ENCODE measurements around the gene MPC2. TPM values are rescaled to one million over a fixed set of nuclear protein-coding genes. Genes with fewer than 3 reads are reported as not detected.
A peak's percentile ranks its signal among the peaks of the same experiment; 100 is the strongest.

MPC2 gene
- total RNA-seq, 1 experiment from 2014 or later = 71.7 TPM

- POLR2A ChIA-PET = no interaction called here
- no peak overlapping the region for H3K27ac ChIP-seq (ENCODE audit: low read length)
- peaks cover 11% of the 10 kb centered on the region; the same call in 1 of the 2 replicates for H3K9me3 ChIP-seq (ENCODE audit: control insufficient read depth, insufficient read depth, low read depth, low read length)
- no peaks in the 10 kb centered on the region for H3K27me3 ChIP-seq (ENCODE audit: control insufficient read depth, insufficient read depth, low read length)
- no TSS peak for BruUV-seq (replicated peaks)
- CTCF ChIA-PET = no interaction called here
- no peak overlapping the region for H3K4me3 ChIP-seq (ENCODE audit: low read depth in 2 of 2, low read length in 2 of 2)
- TF ChIP-seq, protein P1, sequence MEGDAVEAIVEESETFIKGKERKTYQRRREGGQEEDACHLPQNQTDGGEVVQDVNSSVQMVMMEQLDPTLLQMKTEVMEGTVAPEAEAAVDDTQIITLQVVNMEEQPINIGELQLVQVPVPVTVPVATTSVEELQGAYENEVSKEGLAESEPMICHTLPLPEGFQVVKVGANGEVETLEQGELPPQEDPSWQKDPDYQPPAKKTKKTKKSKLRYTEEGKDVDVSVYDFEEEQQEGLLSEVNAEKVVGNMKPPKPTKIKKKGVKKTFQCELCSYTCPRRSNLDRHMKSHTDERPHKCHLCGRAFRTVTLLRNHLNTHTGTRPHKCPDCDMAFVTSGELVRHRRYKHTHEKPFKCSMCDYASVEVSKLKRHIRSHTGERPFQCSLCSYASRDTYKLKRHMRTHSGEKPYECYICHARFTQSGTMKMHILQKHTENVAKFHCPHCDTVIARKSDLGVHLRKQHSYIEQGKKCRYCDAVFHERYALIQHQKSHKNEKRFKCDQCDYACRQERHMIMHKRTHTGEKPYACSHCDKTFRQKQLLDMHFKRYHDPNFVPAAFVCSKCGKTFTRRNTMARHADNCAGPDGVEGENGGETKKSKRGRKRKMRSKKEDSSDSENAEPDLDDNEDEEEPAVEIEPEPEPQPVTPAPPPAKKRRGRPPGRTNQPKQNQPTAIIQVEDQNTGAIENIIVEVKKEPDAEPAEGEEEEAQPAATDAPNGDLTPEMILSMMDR (IDR thresholded peaks at IDR 0.05) = no peak
- TF ChIP-seq TCF7L2 (IDR thresholded peaks at IDR 0.05; ENCODE audit: low read depth, low read length) = no peak
- TF ChIP-seq, protein P2, sequence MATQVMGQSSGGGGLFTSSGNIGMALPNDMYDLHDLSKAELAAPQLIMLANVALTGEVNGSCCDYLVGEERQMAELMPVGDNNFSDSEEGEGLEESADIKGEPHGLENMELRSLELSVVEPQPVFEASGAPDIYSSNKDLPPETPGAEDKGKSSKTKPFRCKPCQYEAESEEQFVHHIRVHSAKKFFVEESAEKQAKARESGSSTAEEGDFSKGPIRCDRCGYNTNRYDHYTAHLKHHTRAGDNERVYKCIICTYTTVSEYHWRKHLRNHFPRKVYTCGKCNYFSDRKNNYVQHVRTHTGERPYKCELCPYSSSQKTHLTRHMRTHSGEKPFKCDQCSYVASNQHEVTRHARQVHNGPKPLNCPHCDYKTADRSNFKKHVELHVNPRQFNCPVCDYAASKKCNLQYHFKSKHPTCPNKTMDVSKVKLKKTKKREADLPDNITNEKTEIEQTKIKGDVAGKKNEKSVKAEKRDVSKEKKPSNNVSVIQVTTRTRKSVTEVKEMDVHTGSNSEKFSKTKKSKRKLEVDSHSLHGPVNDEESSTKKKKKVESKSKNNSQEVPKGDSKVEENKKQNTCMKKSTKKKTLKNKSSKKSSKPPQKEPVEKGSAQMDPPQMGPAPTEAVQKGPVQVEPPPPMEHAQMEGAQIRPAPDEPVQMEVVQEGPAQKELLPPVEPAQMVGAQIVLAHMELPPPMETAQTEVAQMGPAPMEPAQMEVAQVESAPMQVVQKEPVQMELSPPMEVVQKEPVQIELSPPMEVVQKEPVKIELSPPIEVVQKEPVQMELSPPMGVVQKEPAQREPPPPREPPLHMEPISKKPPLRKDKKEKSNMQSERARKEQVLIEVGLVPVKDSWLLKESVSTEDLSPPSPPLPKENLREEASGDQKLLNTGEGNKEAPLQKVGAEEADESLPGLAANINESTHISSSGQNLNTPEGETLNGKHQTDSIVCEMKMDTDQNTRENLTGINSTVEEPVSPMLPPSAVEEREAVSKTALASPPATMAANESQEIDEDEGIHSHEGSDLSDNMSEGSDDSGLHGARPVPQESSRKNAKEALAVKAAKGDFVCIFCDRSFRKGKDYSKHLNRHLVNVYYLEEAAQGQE (IDR thresholded peaks at IDR 0.05; ENCODE audit: insufficient read depth in 1 of 2, low read depth in 2 of 2, low read length in 1 of 2) = no peak
- TF ChIP-seq SIN3A (IDR thresholded peaks at IDR 0.05; ENCODE audit: borderline replicate concordance, insufficient read depth, low read depth, low read length) = no peak
- TF ChIP-seq POLR2AphosphoS5 (IDR thresholded peaks at IDR 0.05; ENCODE audit: low read depth, low read length) = no peak
- DNase-seq (ENCODE audit: low read depth, low spot score) (no peak), ATAC-seq (no peak)
- in situ Hi-C loops (cut with HindIII; ENCODE audit: low pct_unique_long_range_greater_than_20kb, low sequenced_read_pairs) = no loop called here
- intact Hi-C loops (cut with micrococcal nuclease; ENCODE audit: unreplicated experiment) = no loop called here
- H3K4me1 ChIP-seq (ENCODE audit: control insufficient read depth, insufficient read depth, low read length) = no peaks in the 10 kb centered on the region
- H3K36me3 ChIP-seq (ENCODE audit: control insufficient read depth, insufficient read depth, low read length) = no peaks in the 10 kb centered on the region
These were observed 31.7 kb downstream of the MPC2 start for GRCh38 chr1:167905182-167905581.

DNA sequence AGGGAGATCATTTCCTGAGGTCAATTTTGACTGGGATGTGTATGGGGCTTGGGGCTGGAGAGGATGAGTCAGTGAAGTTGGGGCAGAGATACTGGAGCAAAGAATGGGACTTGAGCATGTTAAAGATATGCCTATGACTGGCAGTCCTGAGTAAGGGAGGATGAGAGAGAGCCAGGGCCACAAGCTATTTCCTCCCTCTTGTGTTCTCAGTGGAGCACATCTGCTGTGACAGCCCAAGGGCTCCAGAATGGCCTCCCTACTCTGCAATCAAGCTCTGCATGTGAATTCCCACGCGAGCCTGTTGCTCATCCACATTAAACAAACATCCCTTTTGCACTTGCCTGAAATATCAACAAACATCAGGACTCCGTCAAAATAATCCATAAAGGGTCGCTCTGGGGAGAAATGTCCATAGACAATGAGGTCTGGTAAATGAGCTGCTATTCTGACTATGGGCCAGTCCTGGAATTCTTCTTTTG, 32.2 kb downstream of the MPC2 start:
- Histone ChIP-seq H3K9me3 (ENCODE audit: control insufficient read depth, insufficient read depth, low read depth, low read length) (peaks cover 6% of the 10 kb centered on the region; the same call in 1 of the 2 replicates), H3K4me3 (ENCODE audit: low read depth in 2 of 2, low read length in 2 of 2) (no peak overlapping the region), H3K27me3 (ENCODE audit: control insufficient read depth, insufficient read depth, low read length) (no peaks in the 10 kb centered on the region), H3K4me1 (ENCODE audit: control insufficient read depth, insufficient read depth, low read length) (no peaks in the 10 kb centered on the region), H3K27ac (ENCODE audit: low read length) (no peak overlapping the region), H3K36me3 (ENCODE audit: control insufficient read depth, insufficient read depth, low read length) (no peaks in the 10 kb centered on the region)
- in situ Hi-C loops (cut with HindIII; ENCODE audit: low pct_unique_long_range_greater_than_20kb, low sequenced_read_pairs) (no loop called here), intact Hi-C loops (cut with micrococcal nuclease; ENCODE audit: unreplicated experiment) (no loop called here)
- POLR2A ChIA-PET = no interaction called here
- no TSS peak for BruUV-seq (replicated peaks)
- CTCF ChIA-PET = no interaction called here
- TF ChIP-seq TCF7L2 (IDR thresholded peaks at IDR 0.05; ENCODE audit: low read depth, low read length) = no peak
- TF ChIP-seq, protein P2 (IDR thresholded peaks at IDR 0.05; ENCODE audit: insufficient read depth in 1 of 2, low read depth in 2 of 2, low read length in 1 of 2) = no peak
- TF ChIP-seq, protein P1 (IDR thresholded peaks at IDR 0.05) = no peak
- no peak for TF ChIP-seq POLR2AphosphoS5 (IDR thresholded peaks at IDR 0.05; ENCODE audit: low read depth, low read length)
- no peak for TF ChIP-seq SIN3A (IDR thresholded peaks at IDR 0.05; ENCODE audit: borderline replicate concordance, insufficient read depth, low read depth, low read length)
- DNase-seq (ENCODE audit: low read depth, low spot score) (no peak), ATAC-seq (peak; percentile 60; the same call in 1 of the 2 replicates)

Measured in Panc1 (cell line).